Fibroblast of peridontal ligament (primary cell): ENCODE results near the gene SCN9A.
"Not testable (repeated sequence)": the region's sequence is repeated elsewhere in the genome, so short reads cannot be mapped to it uniquely, and the experiment has no call there.

Experiments
- DNase-seq: peaks from one replicate; pipeline ENCODE4 v3.0.0-alpha.2; 2010; ENCODE audit errors: extremely low read depth

Gene SCN9A

GRCh38 chr2:166375736-166376487 is at the start of gene SCN9A:
Gene SCN9A, minus strand, starts transcription at chr2:166375944. Its CDS starts 64,188 bp downstream, at chr2:166311756.
- DNase-seq: peak; percentile 64

GRCh38 chr2:166424841-166425240 is 49.1 kb upstream of the SCN9A start:
- DNase-seq: no peak

GRCh38 chr2:166419616-166419934 is 43.8 kb upstream of the SCN9A start:
- peak; percentile 82 for DNase-seq

GRCh38 chr2:166418853-166419615 is 43.3 kb upstream of the SCN9A start:
- DNase-seq: no peak

- peak; percentile 71 for DNase-seq
These were observed 41.9 kb upstream of the SCN9A start for GRCh38 chr2:166417669-166418068.

- DNase-seq: no peak
These were observed 37.5 kb upstream of the SCN9A start for GRCh38 chr2:166413255-166413654.

- peak; percentile 38 for DNase-seq
These were observed 35.9 kb upstream of the SCN9A start for GRCh38 chr2:166411473-166412230.

- DNase-seq: peak; percentile 78
These were observed 35.2 kb upstream of the SCN9A start for GRCh38 chr2:166410828-166411472.

GRCh38 chr2:166407746-166408145 is 32.0 kb upstream of the SCN9A start:
- DNase-seq: not testable (repeated sequence)

GRCh38 chr2:166406374-166406773 is 30.6 kb upstream of the SCN9A start:
- DNase-seq: no peak

GRCh38 chr2:166405569-166405926 is 29.8 kb upstream of the SCN9A start:
- no peak for DNase-seq

- peak; percentile 23 for DNase-seq
These were observed 29.3 kb upstream of the SCN9A start for GRCh38 chr2:166404831-166405568.

- DNase-seq: no peak
These were observed 18.5 kb upstream of the SCN9A start for GRCh38 chr2:166394245-166394644.

GRCh38 chr2:166393008-166393407 is 17.3 kb upstream of the SCN9A start:
- DNase-seq: no peak

GRCh38 chr2:166388481-166389070 is 12.8 kb upstream of the SCN9A start:
- no peak for DNase-seq

GRCh38 chr2:166385313-166385712 is 9.6 kb upstream of the SCN9A start:
- no peak for DNase-seq

- DNase-seq: peak; percentile 69
These were observed 9.0 kb upstream of the SCN9A start for GRCh38 chr2:166384774-166385173.

GRCh38 chr2:166382448-166382847 is 6.7 kb upstream of the SCN9A start:
- DNase-seq: no peak

- DNase-seq: no peak
These were observed 4.9 kb upstream of the SCN9A start for GRCh38 chr2:166380615-166381014.

GRCh38 chr2:166376873-166377272 is 1.1 kb upstream of the SCN9A start:
- DNase-seq: no peak

- DNase-seq: no peak
These were observed 714 bp upstream of the SCN9A start for GRCh38 chr2:166376488-166376828.
